Small intestine (tissue), 7 donors: ENCODE measurements around the gene SEMA4B. TPM values are rescaled to one million over a fixed set of nuclear protein-coding genes. Genes with fewer than 3 reads are reported as not detected.
"Not testable (repeated sequence)": the region's sequence is repeated elsewhere in the genome, so short reads cannot be mapped to it uniquely, and the experiment has no call there.

Experiments used
- DNase-seq, 2 donors: peaks; one replicate each; pipeline versions ENCODE4 v3.0.0 to v3.0.0-alpha.2; 2013
- FAIRE-seq: peaks from 2 replicates; lab custom pipeline; 2012; peaks lifted over from hg19 to GRCh38; lab: Jason Lieb, UNC
- H3K27ac ChIP-seq, 3 donors: one replicate each; pipeline ENCODE4 v1.5.1; 2013; ENCODE audit warnings: low read length in 2 of 3, mild to moderate bottlenecking in 2 of 3, control low read depth in 1 of 3, inconsistent platforms in 1 of 3, low read depth in 1 of 3, moderate library complexity in 1 of 3
- H3K27me3 ChIP-seq, 3 donors: one replicate each; pipeline ENCODE4 v1.6.1; 2013; ENCODE audit warnings: low read length in 3 of 3, inconsistent platforms in 1 of 3; ENCODE audit not compliant: control insufficient read depth in 3 of 3, insufficient read depth in 3 of 3
- H3K36me3 ChIP-seq, 3 donors: one replicate each; pipeline ENCODE4 v1.6.1; 2013; ENCODE audit warnings: low read length in 3 of 3, inconsistent platforms in 1 of 3, low read depth in 1 of 3, mild to moderate bottlenecking in 1 of 3, moderate library complexity in 1 of 3; ENCODE audit not compliant: control insufficient read depth in 3 of 3, insufficient read depth in 2 of 3
- H3K4me1 ChIP-seq, 3 donors: one replicate each; pipeline ENCODE4 v1.6.1; 2013; ENCODE audit warnings: low read length in 2 of 3, inconsistent platforms in 1 of 3, low read depth in 1 of 3, mild to moderate bottlenecking in 1 of 3, moderate library complexity in 1 of 3; ENCODE audit not compliant: control insufficient read depth in 3 of 3, insufficient read depth in 2 of 3
- H3K4me3 ChIP-seq, 3 donors: one replicate each; pipeline ENCODE4 v1.5.1; 2013; ENCODE audit warnings: low read length in 3 of 3, control low read depth in 1 of 3, inconsistent platforms in 1 of 3, low read depth in 1 of 3, mild to moderate bottlenecking in 1 of 3, moderate library complexity in 1 of 3
- H3K9me3 ChIP-seq, 2 donors: one replicate each; pipeline ENCODE4 v1.6.1; 2013; ENCODE audit warnings: low read depth in 1 of 2, low read length in 1 of 2; ENCODE audit not compliant: control insufficient read depth in 2 of 2, insufficient read depth in 1 of 2
- WGBS, 3 donors: extraction: QIAGEN DNeasy Blood & Tissue Kit; methylation state at CpG; one replicate each; pipeline ENCODE4 v1.1.7; 2013; 5-methylcytosine and 5-hydroxymethylcytosine counted together
- polyA plus RNA-seq, 4 donors: library from polyadenylated mRNA; stranded (reverse) in 3 of 4; unstranded in 1 of 4; fragments of 200-250 nt in 3 of 4; fragments of 120-200 nt in 1 of 4; gene quantifications; one replicate each; pipeline versions ENCODE4 v1.2.1 to v1.2.3, GENCODE V29; 2013
- donor health status: healthy with polysubstance abuse.
- donor health status: control.
- donor health status: control.
- donor health status: Bipolar disorder and iron deficiency.
- donor health status: healthy.

The SEMA4B gene
- polyA plus RNA-seq, 4 donors = 26.2 to 47.2 (median 34.8) TPM

- 71 to 86% (median 79%) methylated on average over 7 to 8 of the region's 8 CpGs for WGBS, 3 donors
- DNase-seq (no peak), FAIRE-seq (no peak)
- peaks cover 5 to 48% (median 15%) of the 10 kb centered on the region in 3 donors for H3K4me1 ChIP-seq
- H3K4me3 ChIP-seq = peak overlapping the region in 1 of 3 donors; percentile 19
- no peaks in the 10 kb centered on the region for H3K27me3 ChIP-seq
- peaks cover 0 to 17% (median 0%) of the 10 kb centered on the region in 3 donors for H3K36me3 ChIP-seq
- H3K27ac ChIP-seq = peak overlapping the region in 1 of 3 donors; percentile 64
- H3K9me3 ChIP-seq = no peaks in the 10 kb centered on the region
Observed at GRCh38 chr15:90187257-90187868, 13.8 kb upstream of the SEMA4B start.

GRCh38 chr15:90188065-90188464 is 13.1 kb upstream of the SEMA4B start:
- 94 to 96% (median 95%) methylated on average over 7 of the region's 7 CpGs for WGBS, 3 donors
- H3K9me3 ChIP-seq, H3K27me3 ChIP-seq, H3K4me3 ChIP-seq, H3K27ac ChIP-seq, DNase-seq, FAIRE-seq: not testable (repeated sequence)
- H3K4me1 ChIP-seq = peaks cover 5 to 54% (median 17%) of the 10 kb centered on the region in 3 donors
- H3K36me3 ChIP-seq = peaks cover 0 to 17% (median 0%) of the 10 kb centered on the region in 3 donors

- H3K27me3 ChIP-seq = no peaks in the 10 kb centered on the region
- WGBS, 3 donors = 77 to 86% (median 79%) methylated on average over 8 of the region's 8 CpGs
- FAIRE-seq = no peak
Observed at GRCh38 chr15:90188914-90189748, 12.0 kb upstream of the SEMA4B start.

GRCh38 chr15:90189781-90190467 is 11.2 kb upstream of the SEMA4B start:
- Histone ChIP-seq H3K4me1 (peaks cover 10 to 49% (median 19%) of the 10 kb centered on the region in 3 donors), H3K9me3 (no peaks in the 10 kb centered on the region), H3K27me3 (no peaks in the 10 kb centered on the region), H3K36me3 (peaks cover 0 to 27% (median 0%) of the 10 kb centered on the region in 3 donors), H3K27ac (peak overlapping the region; percentile 75 to 93 (median 90)), H3K4me3 (no peak overlapping the region)
- 71 to 78% (median 76%) methylated on average over 10 of the region's 10 CpGs for WGBS, 3 donors
- no peak for FAIRE-seq
- DNase-seq = no peak

More at GRCh38 chr15:90188914-90189748, 12.0 kb upstream of the SEMA4B start:
- no peak overlapping the region for H3K4me3 ChIP-seq
- no peak for DNase-seq
- peaks cover 0 to 26% (median 0%) of the 10 kb centered on the region in 3 donors for H3K36me3 ChIP-seq
- H3K27ac ChIP-seq = peak overlapping the region in 2 of 3 donors; percentile 90 to 93
- H3K4me1 ChIP-seq = peaks cover 10 to 54% (median 19%) of the 10 kb centered on the region in 3 donors
- H3K9me3 ChIP-seq = no peaks in the 10 kb centered on the region

- Histone ChIP-seq H3K4me3 (no peak overlapping the region), H3K4me1 (peaks cover 10 to 45% (median 19%) of the 10 kb centered on the region in 3 donors), H3K27ac (peak overlapping the region; percentile 75 to 93 (median 90)), H3K9me3 (no peaks in the 10 kb centered on the region), H3K27me3 (no peaks in the 10 kb centered on the region), H3K36me3 (peaks cover 0 to 34% (median 0%) of the 10 kb centered on the region in 3 donors)
- DNase-seq = peak; percentile 84 to 85
- WGBS, 3 donors = 42 to 66% (median 46%) methylated on average over 10 of the region's 10 CpGs
- FAIRE-seq = no peak
Observed at GRCh38 chr15:90190606-90191343, 10.4 kb upstream of the SEMA4B start.

- FAIRE-seq (no peak), DNase-seq (peak in 1 of 2 donors; percentile 35)
- H3K9me3 ChIP-seq = no peaks in the 10 kb centered on the region
- H3K36me3 ChIP-seq = peaks cover 0 to 29% (median 0%) of the 10 kb centered on the region in 3 donors
- H3K27ac ChIP-seq = peak overlapping the region; percentile 75 to 93 (median 90)
- H3K27me3 ChIP-seq = no peaks in the 10 kb centered on the region
- no peak overlapping the region for H3K4me3 ChIP-seq
- H3K4me1 ChIP-seq = peaks cover 10 to 45% (median 19%) of the 10 kb centered on the region in 3 donors
- WGBS, 3 donors = 28 to 64% (median 50%) methylated on average over 3 of the region's 3 CpGs
Observed at GRCh38 chr15:90191344-90191687, 9.8 kb upstream of the SEMA4B start.

GRCh38 chr15:90191794-90192509 is 9.2 kb upstream of the SEMA4B start:
- Histone ChIP-seq H3K4me3 (no peak overlapping the region), H3K27me3 (no peaks in the 10 kb centered on the region), H3K36me3 (peaks cover 0 to 28% (median 0%) of the 10 kb centered on the region in 3 donors), H3K9me3 (no peaks in the 10 kb centered on the region), H3K27ac (peak overlapping the region; percentile 75 to 93 (median 90)), H3K4me1 (peaks cover 10 to 45% (median 19%) of the 10 kb centered on the region in 3 donors)
- peak; percentile 94 for DNase-seq
- FAIRE-seq = no peak
- WGBS, 3 donors = 8 to 26% (median 15%) methylated on average over 7 of the region's 7 CpGs
